Measurements from ENCODE around the gene CADM1.

CADM1 gene

DNA sequence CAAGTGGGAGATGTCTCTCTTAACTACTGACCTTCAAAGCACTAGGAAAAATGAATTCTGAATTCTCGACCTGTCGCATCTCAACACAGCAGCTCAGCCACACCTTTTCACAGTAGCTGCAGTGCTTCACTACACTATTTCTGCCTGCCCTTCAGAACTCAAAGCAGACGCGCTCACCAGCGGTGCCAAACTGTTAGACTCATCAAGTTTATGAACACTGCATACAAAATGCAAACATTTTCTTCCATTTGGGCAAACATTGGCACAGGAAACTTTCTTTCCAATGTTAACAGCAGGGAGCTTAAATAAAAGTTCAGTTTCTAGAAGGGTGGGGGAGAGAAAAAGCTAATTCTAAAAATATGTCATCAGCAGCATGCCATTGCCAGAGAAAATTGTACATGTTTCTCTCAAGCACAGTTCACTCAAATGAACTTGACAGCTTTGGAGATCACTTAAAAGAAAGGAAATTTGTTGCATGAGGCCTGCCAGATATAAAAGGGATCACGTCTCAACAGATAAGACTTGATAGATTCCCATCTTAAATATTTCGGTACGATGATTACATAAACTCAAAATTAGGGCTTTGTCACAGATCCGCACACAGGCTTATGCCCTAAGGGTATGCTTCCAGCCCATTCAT is 82.7 kb downstream of the CADM1 start:
- TF ChIP-seq, protein P1, sequence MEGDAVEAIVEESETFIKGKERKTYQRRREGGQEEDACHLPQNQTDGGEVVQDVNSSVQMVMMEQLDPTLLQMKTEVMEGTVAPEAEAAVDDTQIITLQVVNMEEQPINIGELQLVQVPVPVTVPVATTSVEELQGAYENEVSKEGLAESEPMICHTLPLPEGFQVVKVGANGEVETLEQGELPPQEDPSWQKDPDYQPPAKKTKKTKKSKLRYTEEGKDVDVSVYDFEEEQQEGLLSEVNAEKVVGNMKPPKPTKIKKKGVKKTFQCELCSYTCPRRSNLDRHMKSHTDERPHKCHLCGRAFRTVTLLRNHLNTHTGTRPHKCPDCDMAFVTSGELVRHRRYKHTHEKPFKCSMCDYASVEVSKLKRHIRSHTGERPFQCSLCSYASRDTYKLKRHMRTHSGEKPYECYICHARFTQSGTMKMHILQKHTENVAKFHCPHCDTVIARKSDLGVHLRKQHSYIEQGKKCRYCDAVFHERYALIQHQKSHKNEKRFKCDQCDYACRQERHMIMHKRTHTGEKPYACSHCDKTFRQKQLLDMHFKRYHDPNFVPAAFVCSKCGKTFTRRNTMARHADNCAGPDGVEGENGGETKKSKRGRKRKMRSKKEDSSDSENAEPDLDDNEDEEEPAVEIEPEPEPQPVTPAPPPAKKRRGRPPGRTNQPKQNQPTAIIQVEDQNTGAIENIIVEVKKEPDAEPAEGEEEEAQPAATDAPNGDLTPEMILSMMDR (conservative IDR thresholded peaks at IDR 0.05; ENCODE audit: low read depth, low read length) = no peak
- Histone ChIP-seq H3K79me2 (ENCODE audit: insufficient read depth, low read depth) (no peaks in the 10 kb centered on the region), H3K36me3 (ENCODE audit: insufficient read depth) (no peaks in the 10 kb centered on the region), H3K27me3 (ENCODE audit: insufficient read depth, low read depth) (no peaks in the 10 kb centered on the region), H3K4me3 (IDR thresholded peaks at IDR 0.05; ENCODE audit: insufficient read depth, low read depth, low read length) (no peak overlapping the region), H3K4me2 (no peak overlapping the region), H2AFZ (ENCODE audit: low read depth) (no peak overlapping the region), H3K4me1 (ENCODE audit: low read depth, poor library complexity, severe bottlenecking) (no peaks in the 10 kb centered on the region), H4K20me1 (ENCODE audit: insufficient read depth) (no peaks in the 10 kb centered on the region), H3K27ac (no peak overlapping the region), H3K9ac (no peak overlapping the region)

DNA sequence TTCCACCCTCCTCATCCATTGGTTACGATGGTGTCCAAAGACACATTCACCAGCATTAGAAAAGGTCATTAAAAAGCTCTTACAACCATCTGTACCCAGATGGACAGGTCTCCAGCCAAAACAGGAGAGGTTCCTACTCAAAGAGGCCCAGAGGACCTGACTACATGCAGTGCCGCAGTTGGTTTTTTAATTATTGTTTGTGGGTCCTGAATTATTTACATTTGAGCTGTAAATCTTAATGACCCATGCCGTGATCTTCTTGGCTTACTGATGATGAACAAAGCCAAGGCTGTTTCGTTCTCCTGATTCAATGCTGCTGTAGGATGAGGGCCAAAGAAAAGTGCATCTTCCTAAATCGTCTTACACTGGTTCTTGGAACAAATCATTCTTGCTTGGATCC is 83.7 kb downstream of the CADM1 start:
- Histone ChIP-seq H3K27ac (no peak overlapping the region), H3K27me3 (ENCODE audit: insufficient read depth, low read depth) (no peaks in the 10 kb centered on the region), H4K20me1 (ENCODE audit: insufficient read depth) (no peaks in the 10 kb centered on the region), H3K9ac (no peak overlapping the region), H3K4me1 (ENCODE audit: low read depth, poor library complexity, severe bottlenecking) (no peaks in the 10 kb centered on the region), H2AFZ (ENCODE audit: low read depth) (no peak overlapping the region), H3K4me3 (IDR thresholded peaks at IDR 0.05; ENCODE audit: insufficient read depth, low read depth, low read length) (no peak overlapping the region), H3K4me2 (no peak overlapping the region), H3K36me3 (ENCODE audit: insufficient read depth) (no peaks in the 10 kb centered on the region), H3K79me2 (ENCODE audit: insufficient read depth, low read depth) (no peaks in the 10 kb centered on the region)
- TF ChIP-seq, protein P1 (conservative IDR thresholded peaks at IDR 0.05; ENCODE audit: low read depth, low read length) = no peak

DNA sequence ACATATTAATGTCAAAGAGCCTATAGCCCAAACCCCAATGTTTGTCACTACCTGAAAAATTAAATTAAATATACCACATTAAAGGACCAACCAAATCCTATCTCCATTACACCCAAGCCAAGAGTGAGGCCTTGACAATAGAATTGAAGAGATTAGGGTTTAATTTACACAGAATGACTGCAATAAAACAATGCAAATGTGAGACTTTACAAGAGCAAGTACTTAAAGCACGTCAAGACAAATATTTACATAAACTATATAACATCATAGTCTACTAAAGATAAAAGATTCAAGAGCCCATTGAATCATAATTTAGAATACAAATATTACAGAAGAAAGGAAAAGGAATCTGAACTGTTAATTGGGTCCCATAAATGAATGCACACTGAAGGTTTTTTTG is 85.6 kb downstream of the CADM1 start:
- Histone ChIP-seq H4K20me1 (ENCODE audit: insufficient read depth) (no peaks in the 10 kb centered on the region), H3K4me1 (ENCODE audit: low read depth, poor library complexity, severe bottlenecking) (no peaks in the 10 kb centered on the region), H3K79me2 (ENCODE audit: insufficient read depth, low read depth) (no peaks in the 10 kb centered on the region), H2AFZ (ENCODE audit: low read depth) (no peak overlapping the region), H3K4me3 (IDR thresholded peaks at IDR 0.05; ENCODE audit: insufficient read depth, low read depth, low read length) (no peak overlapping the region), H3K4me2 (no peak overlapping the region), H3K27me3 (ENCODE audit: insufficient read depth, low read depth) (no peaks in the 10 kb centered on the region), H3K27ac (no peak overlapping the region), H3K9ac (no peak overlapping the region), H3K36me3 (ENCODE audit: insufficient read depth) (no peaks in the 10 kb centered on the region)
- TF ChIP-seq, protein P1 (conservative IDR thresholded peaks at IDR 0.05; ENCODE audit: low read depth, low read length) = no peak

DNA sequence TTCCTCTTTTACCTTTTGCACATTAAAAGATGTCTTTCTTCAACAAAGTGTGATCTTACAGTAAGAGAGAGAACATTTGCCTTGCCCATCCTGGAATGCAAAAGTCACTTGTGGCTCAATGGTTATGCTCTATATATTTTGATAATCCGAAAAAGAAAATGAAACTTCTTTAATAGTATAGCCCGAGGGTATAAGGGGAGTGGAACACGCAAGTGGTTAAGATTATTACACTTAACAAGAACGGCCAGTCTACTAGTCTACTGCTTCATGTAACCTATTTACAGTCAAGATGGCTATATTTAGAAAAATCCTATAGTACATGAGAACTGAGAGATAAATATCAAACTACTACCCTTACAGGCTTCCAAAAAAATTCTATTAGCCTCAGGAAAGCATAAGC is 86.1 kb downstream of the CADM1 start:
- Histone ChIP-seq H3K4me2 (no peak overlapping the region), H3K36me3 (ENCODE audit: insufficient read depth) (no peaks in the 10 kb centered on the region), H4K20me1 (ENCODE audit: insufficient read depth) (no peaks in the 10 kb centered on the region), H3K79me2 (ENCODE audit: insufficient read depth, low read depth) (no peaks in the 10 kb centered on the region), H2AFZ (ENCODE audit: low read depth) (no peak overlapping the region), H3K27ac (no peak overlapping the region), H3K27me3 (ENCODE audit: insufficient read depth, low read depth) (no peaks in the 10 kb centered on the region), H3K4me1 (ENCODE audit: low read depth, poor library complexity, severe bottlenecking) (no peaks in the 10 kb centered on the region), H3K4me3 (IDR thresholded peaks at IDR 0.05; ENCODE audit: insufficient read depth, low read depth, low read length) (no peak overlapping the region), H3K9ac (no peak overlapping the region)
- TF ChIP-seq, protein P1 (conservative IDR thresholded peaks at IDR 0.05; ENCODE audit: low read depth, low read length) = no peak
